Activated gamma-delta T cell treated with Interleukin-2 at 50 U/mL for 16 hours (primary cell): Measurements from ENCODE around the gene GOLGA5.

Source experiments
- DNase-seq: peaks from one replicate; pipeline ENCODE4 v3.0.0-alpha.2; 2020

The GOLGA5 gene

GRCh38 chr14:92883066-92883465 lies 89.0 kb downstream of the GOLGA5 start:
- DNase-seq, result no peak

GRCh38 chr14:92884410-92884809 lies 90.3 kb downstream of the GOLGA5 start:
- no peak for DNase-seq

- DNase-seq, result no peak
Observed at GRCh38 chr14:92885279-92886061, 91.4 kb downstream of the GOLGA5 start.

GRCh38 chr14:92886337-92886736 lies 92.2 kb downstream of the GOLGA5 start:
- no peak for DNase-seq

GRCh38 chr14:92887157-92887556 lies 93.1 kb downstream of the GOLGA5 start:
- no peak for DNase-seq

- DNase-seq, result no peak
Observed at GRCh38 chr14:92888896-92889295, 94.8 kb downstream of the GOLGA5 start.
